ENCODE data around the gene CADPS.
"Not testable (repeated sequence)": the region's sequence is repeated elsewhere in the genome, so short reads cannot be mapped to it uniquely, and the experiment has no call there.

The CADPS gene

GRCh38 chr3:62600033-62600432, 275.2 kb downstream of the CADPS start:
- no peak for DNase-seq (ENCODE audit: low spot score)

- DNase-seq (ENCODE audit: low spot score) = no peak
Observed at GRCh38 chr3:62597491-62597890, 277.7 kb downstream of the CADPS start.

- no peak for DNase-seq (ENCODE audit: low spot score)
Observed at GRCh38 chr3:62592408-62592807, 282.8 kb downstream of the CADPS start.

- no peak for DNase-seq (ENCODE audit: low spot score)
Observed at GRCh38 chr3:62589078-62589477, 286.1 kb downstream of the CADPS start.

- peak; percentile 93 for DNase-seq (ENCODE audit: low spot score)
Observed at GRCh38 chr3:62587579-62588031, 287.6 kb downstream of the CADPS start.

GRCh38 chr3:62587169-62587568, 288.0 kb downstream of the CADPS start:
- DNase-seq (ENCODE audit: low spot score) = no peak

- DNase-seq (ENCODE audit: low spot score) = peak; percentile 41
Observed at GRCh38 chr3:62586356-62586755, 288.9 kb downstream of the CADPS start.

- DNase-seq (ENCODE audit: low spot score) = no peak
Observed at GRCh38 chr3:62585861-62586260, 289.4 kb downstream of the CADPS start.

- DNase-seq (ENCODE audit: low spot score) = no peak
Observed at GRCh38 chr3:62584636-62585035, 290.6 kb downstream of the CADPS start.

GRCh38 chr3:62582495-62583172, 292.6 kb downstream of the CADPS start:
- no peak for DNase-seq (ENCODE audit: low spot score)

- DNase-seq (ENCODE audit: low spot score) = not testable (repeated sequence)
Observed at GRCh38 chr3:62580485-62580884, 294.7 kb downstream of the CADPS start.

- DNase-seq (ENCODE audit: low spot score) = no peak
Observed at GRCh38 chr3:62577153-62577552, 298.1 kb downstream of the CADPS start.

- DNase-seq (ENCODE audit: low spot score) = no peak
Observed at GRCh38 chr3:62574266-62574898, 300.8 kb downstream of the CADPS start.

GRCh38 chr3:62571916-62572315, 303.3 kb downstream of the CADPS start:
- no peak for DNase-seq (ENCODE audit: low spot score)

- no peak for DNase-seq (ENCODE audit: low spot score)
Observed at GRCh38 chr3:62570888-62571287, 304.3 kb downstream of the CADPS start.

- no peak for DNase-seq (ENCODE audit: low spot score)
Observed at GRCh38 chr3:62569609-62570008, 305.6 kb downstream of the CADPS start.

GRCh38 chr3:62567097-62568021, 307.9 kb downstream of the CADPS start:
- DNase-seq (ENCODE audit: low spot score) = peak; percentile 94

- DNase-seq (ENCODE audit: low spot score) = no peak
Observed at GRCh38 chr3:62566022-62566557, 309.1 kb downstream of the CADPS start.

GRCh38 chr3:62562596-62562995, 312.6 kb downstream of the CADPS start:
- DNase-seq (ENCODE audit: low spot score) = no peak

GRCh38 chr3:62562017-62562416, 313.2 kb downstream of the CADPS start:
- peak; percentile 74 for DNase-seq (ENCODE audit: low spot score)

- peak; percentile 34 for DNase-seq (ENCODE audit: low spot score)
Observed at GRCh38 chr3:62559831-62560445, 315.3 kb downstream of the CADPS start.

GRCh38 chr3:62558549-62559112, 316.6 kb downstream of the CADPS start:
- peak; percentile 7 for DNase-seq (ENCODE audit: low spot score)
